Measurements from ENCODE around the gene FHIT. TPM values are rescaled to one million over a fixed set of nuclear protein-coding genes. Genes with fewer than 3 reads are reported as not detected.

The FHIT gene
- total and polyA plus RNA-seq, 10 of the 15 experiments (the other 5 are each of a cell fraction or from before 2014, with no cell fraction given) = 4.2 to 14.9 (median 9.4) TPM

- H3K4me2 ChIP-seq (ENCODE audit: control insufficient read depth, insufficient read depth) = no peak overlapping the region
- no peak overlapping the region for H3K9ac ChIP-seq (ENCODE audit: control insufficient read depth, insufficient read depth, low read length)
- no peaks in the 10 kb centered on the region for H3K27me3 ChIP-seq (replicated peaks in 1 of 2; ENCODE audit: control insufficient read depth in 2 of 2, insufficient read depth in 2 of 2, low read length in 1 of 2)
- POLR2A ChIA-PET = no interaction called here
- no peaks in the 10 kb centered on the region for H3K79me2 ChIP-seq (ENCODE audit: control insufficient read depth, insufficient read depth, low read length)
- no peaks in the 10 kb centered on the region for H3K36me3 ChIP-seq (ENCODE audit: control insufficient read depth in 2 of 2, insufficient read depth in 2 of 2, low read length in 1 of 2)
- H4K20me1 ChIP-seq (ENCODE audit: control insufficient read depth, insufficient read depth) = no peaks in the 10 kb centered on the region
- no peak overlapping the region for H3K4me3 ChIP-seq
- H3K27ac ChIP-seq (ENCODE audit: control insufficient read depth, insufficient read depth) = no peak overlapping the region
- WGBS (ENCODE audit: insufficient coverage, insufficient replicate concordance, low lambda C conversion rate, missing lambda C conversion rate) = 12% methylated on average over 3 of the region's 3 CpGs
- H3K4me1 ChIP-seq (ENCODE audit: control insufficient read depth, insufficient read depth, low read length) = no peaks in the 10 kb centered on the region
- BruUV-seq (replicated peaks) = no TSS peak
- RAD21 ChIA-PET (ENCODE audit: unreplicated experiment) = no interaction called here
- intact Hi-C loops (cut with micrococcal nuclease; ENCODE audit: unreplicated experiment) (no loop called here), in situ Hi-C loops (cut with MboI) (no loop called here)
- CTCF ChIA-PET = no interaction called here
- SMC1A ChIA-PET (ENCODE audit: uncharacterized antibody, unreplicated experiment) = no interaction called here
- H2AFZ ChIP-seq (ENCODE audit: control insufficient read depth, low read depth, low read length) = no peak overlapping the region
- H3K9me3 ChIP-seq (replicated peaks; ENCODE audit: control insufficient read depth, insufficient read depth, low read length) = no peaks in the 10 kb centered on the region
- ATAC-seq (no peak), FAIRE-seq (no peak), DNase-seq (ENCODE audit: low read depth, low spot score) (no peak)
- no peak for TF ChIP-seq NFYB (IDR thresholded peaks at IDR 0.05; ENCODE audit: insufficient read depth, low read depth, low read length)
- no peak for TF ChIP-seq E4F1 (IDR thresholded peaks at IDR 0.05; ENCODE audit: borderline replicate concordance, partially characterized antibody)
- no peak for TF ChIP-seq SPI1 (IDR thresholded peaks at IDR 0.05; ENCODE audit: borderline replicate concordance, insufficient read depth, low read depth, low read length)
Observed at GRCh38 chr3:60303160-60303559, 948.1 kb downstream of the FHIT start.

GRCh38 chr3:60301142-60301541 lies 950.1 kb downstream of the FHIT start:
- WGBS (ENCODE audit: insufficient coverage, insufficient replicate concordance, low lambda C conversion rate, missing lambda C conversion rate) = 27% methylated on average over 2 of the region's 2 CpGs
- POLR2A ChIA-PET = no interaction called here
- in situ Hi-C loops (cut with MboI) (no loop called here), intact Hi-C loops (cut with micrococcal nuclease; ENCODE audit: unreplicated experiment) (no loop called here)
- Histone ChIP-seq H3K4me1 (ENCODE audit: control insufficient read depth, insufficient read depth, low read length) (no peaks in the 10 kb centered on the region), H3K79me2 (ENCODE audit: control insufficient read depth, insufficient read depth, low read length) (no peaks in the 10 kb centered on the region), H3K27me3 (replicated peaks in 1 of 2; ENCODE audit: control insufficient read depth in 2 of 2, insufficient read depth in 2 of 2, low read length in 1 of 2) (no peaks in the 10 kb centered on the region), H4K20me1 (ENCODE audit: control insufficient read depth, insufficient read depth) (no peaks in the 10 kb centered on the region), H3K4me3 (no peak overlapping the region), H3K36me3 (ENCODE audit: control insufficient read depth in 2 of 2, insufficient read depth in 2 of 2, low read length in 1 of 2) (no peaks in the 10 kb centered on the region), H3K9ac (ENCODE audit: control insufficient read depth, insufficient read depth, low read length) (no peak overlapping the region), H3K4me2 (ENCODE audit: control insufficient read depth, insufficient read depth) (no peak overlapping the region), H2AFZ (ENCODE audit: control insufficient read depth, low read depth, low read length) (no peak overlapping the region), H3K9me3 (replicated peaks; ENCODE audit: control insufficient read depth, insufficient read depth, low read length) (no peaks in the 10 kb centered on the region), H3K27ac (ENCODE audit: control insufficient read depth, insufficient read depth) (no peak overlapping the region)
- ATAC-seq = no peak
- RAD21 ChIA-PET (ENCODE audit: unreplicated experiment) = no interaction called here
- SMC1A ChIA-PET (ENCODE audit: uncharacterized antibody, unreplicated experiment) = no interaction called here
- CTCF ChIA-PET = no interaction called here
- TF ChIP-seq HSF1 (IDR thresholded peaks at IDR 0.05; ENCODE audit: low read depth, low read length) (no peak), MEF2B (IDR thresholded peaks at IDR 0.05; ENCODE audit: partially characterized antibody, poor library complexity, severe bottlenecking) (no peak), ZZZ3 (IDR thresholded peaks at IDR 0.05; ENCODE audit: control insufficient read depth, insufficient read length, low read depth) (no peak), PAX8 (IDR thresholded peaks at IDR 0.05) (no peak), CBX5 (IDR thresholded peaks at IDR 0.05; ENCODE audit: low read depth) (no peak), BHLHE40 (IDR thresholded peaks at IDR 0.05; ENCODE audit: borderline replicate concordance in 1 of 2, low read depth in 2 of 2, low read length in 1 of 2) (no peak), MLLT1 (IDR thresholded peaks at IDR 0.05) (no peak), BRCA1 (IDR thresholded peaks at IDR 0.05; ENCODE audit: low read depth, low read length) (no peak), ZNF217 (IDR thresholded peaks at IDR 0.05) (no peak), CHD4 (IDR thresholded peaks at IDR 0.05) (no peak)
- DNase-seq (ENCODE audit: low read depth, low spot score) = no peak
- BruUV-seq (replicated peaks) = no TSS peak
- FAIRE-seq = no peak
